ENCODE data around the gene DPP6.

DPP6 gene

DNA sequence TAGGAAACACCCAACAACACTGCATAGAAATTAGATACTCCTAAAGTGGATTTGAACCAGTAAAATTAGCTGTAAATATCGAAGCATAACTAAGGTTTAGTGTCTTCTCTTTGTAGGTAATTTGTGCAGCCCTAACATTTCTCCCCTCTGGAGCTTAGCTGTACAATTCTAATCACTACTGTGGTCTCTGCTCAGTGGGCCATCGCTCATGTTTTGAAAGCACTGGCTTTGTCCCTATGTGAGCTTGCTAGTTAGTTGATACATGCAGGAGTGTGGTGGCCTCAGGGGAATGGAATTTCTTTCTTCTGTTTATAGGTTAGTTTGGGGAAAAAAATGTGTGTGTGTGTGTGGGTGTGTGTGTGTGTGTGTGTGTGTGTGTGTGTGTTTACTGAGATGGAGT lies 373.1 kb downstream of the DPP6 start:
- H3K4me3 ChIP-seq (ENCODE audit: low read depth, low read length) = no peak overlapping the region
- DNase-seq (ENCODE audit: low read depth) = no peak
- TF ChIP-seq, protein P1, sequence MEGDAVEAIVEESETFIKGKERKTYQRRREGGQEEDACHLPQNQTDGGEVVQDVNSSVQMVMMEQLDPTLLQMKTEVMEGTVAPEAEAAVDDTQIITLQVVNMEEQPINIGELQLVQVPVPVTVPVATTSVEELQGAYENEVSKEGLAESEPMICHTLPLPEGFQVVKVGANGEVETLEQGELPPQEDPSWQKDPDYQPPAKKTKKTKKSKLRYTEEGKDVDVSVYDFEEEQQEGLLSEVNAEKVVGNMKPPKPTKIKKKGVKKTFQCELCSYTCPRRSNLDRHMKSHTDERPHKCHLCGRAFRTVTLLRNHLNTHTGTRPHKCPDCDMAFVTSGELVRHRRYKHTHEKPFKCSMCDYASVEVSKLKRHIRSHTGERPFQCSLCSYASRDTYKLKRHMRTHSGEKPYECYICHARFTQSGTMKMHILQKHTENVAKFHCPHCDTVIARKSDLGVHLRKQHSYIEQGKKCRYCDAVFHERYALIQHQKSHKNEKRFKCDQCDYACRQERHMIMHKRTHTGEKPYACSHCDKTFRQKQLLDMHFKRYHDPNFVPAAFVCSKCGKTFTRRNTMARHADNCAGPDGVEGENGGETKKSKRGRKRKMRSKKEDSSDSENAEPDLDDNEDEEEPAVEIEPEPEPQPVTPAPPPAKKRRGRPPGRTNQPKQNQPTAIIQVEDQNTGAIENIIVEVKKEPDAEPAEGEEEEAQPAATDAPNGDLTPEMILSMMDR (IDR thresholded peaks at IDR 0.05; ENCODE audit: control insufficient read depth, extremely low read depth, insufficient read depth) = no peak

GRCh38 chr7:154426778-154427177 lies 374.6 kb downstream of the DPP6 start:
- H3K4me3 ChIP-seq (ENCODE audit: low read depth, low read length) = no peak overlapping the region
- TF ChIP-seq, protein P1 (IDR thresholded peaks at IDR 0.05; ENCODE audit: control insufficient read depth, extremely low read depth, insufficient read depth) = no peak
- no peak for DNase-seq (ENCODE audit: low read depth)

DNA sequence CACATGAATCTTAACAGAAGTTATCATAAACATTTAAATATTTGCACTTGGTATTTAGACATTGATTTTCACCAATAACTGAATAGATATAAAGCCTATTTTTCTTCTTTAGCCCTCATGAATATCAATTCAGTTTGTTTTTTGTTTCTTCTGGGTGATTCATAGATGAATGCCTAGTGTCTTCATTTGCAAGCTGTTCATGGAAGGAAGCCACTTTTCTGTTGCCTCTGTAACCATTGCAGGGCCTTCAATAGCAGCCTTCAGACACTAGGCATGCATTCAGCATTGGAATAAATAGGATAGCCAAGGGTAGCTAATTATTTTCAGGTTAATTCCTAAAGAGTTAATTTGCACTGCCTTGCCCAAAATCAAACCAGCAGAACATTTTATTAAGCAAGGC lies 375.3 kb downstream of the DPP6 start:
- TF ChIP-seq, protein P1 (IDR thresholded peaks at IDR 0.05; ENCODE audit: control insufficient read depth, extremely low read depth, insufficient read depth) = no peak
- DNase-seq (ENCODE audit: low read depth) = no peak

DNA sequence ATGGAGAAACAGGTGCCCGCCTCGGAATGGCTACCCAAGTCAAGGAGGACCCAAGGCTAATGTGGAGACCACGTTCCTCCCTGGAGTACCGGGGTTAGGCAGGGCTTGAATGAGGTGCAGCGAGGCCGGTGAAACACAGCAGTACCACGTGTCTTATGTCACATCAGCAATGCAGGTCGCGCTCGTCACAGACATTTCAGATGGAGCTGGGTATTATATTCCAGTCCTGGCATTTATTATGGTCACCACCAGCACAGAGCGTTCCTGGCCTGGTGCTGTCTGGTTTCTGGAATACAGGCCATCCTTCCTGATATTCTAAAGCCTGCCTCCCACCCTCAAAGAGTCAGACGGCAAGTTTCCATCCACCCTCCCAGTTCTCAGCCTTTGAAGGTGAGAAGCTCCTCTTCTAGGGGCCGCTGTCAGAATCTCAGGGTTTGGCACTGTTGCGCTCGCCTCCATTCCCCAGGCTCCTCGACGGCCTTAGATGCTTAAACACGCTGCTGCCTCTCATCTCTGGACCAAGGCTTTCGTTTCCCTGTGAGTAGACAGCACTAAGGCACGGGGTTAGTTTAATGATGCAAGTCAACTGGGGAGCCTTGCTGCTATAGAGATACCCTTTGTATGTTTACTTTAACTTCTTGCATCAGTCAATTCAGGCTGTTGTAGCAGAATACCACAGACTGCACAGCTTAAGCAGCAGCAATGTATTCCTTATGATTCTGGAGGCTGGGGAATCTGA lies 377.6 kb downstream of the DPP6 start:
- TF ChIP-seq, protein P1 (IDR thresholded peaks at IDR 0.05; ENCODE audit: control insufficient read depth, extremely low read depth, insufficient read depth) = no peak
- H3K4me3 ChIP-seq (ENCODE audit: low read depth, low read length) = no peak overlapping the region
- DNase-seq (ENCODE audit: low read depth) = no peak

More for the DNA sequence above, 375.3 kb downstream of the DPP6 start:
- no peak overlapping the region for H3K4me3 ChIP-seq (ENCODE audit: low read depth, low read length)

- TF ChIP-seq, protein P1 (IDR thresholded peaks at IDR 0.05; ENCODE audit: control insufficient read depth, extremely low read depth, insufficient read depth) = no peak
- H3K4me3 ChIP-seq (ENCODE audit: low read depth, low read length) = no peak overlapping the region
- DNase-seq (ENCODE audit: low read depth) = no peak
Observed at GRCh38 chr7:154430640-154431039, 378.4 kb downstream of the DPP6 start.

GRCh38 chr7:154431045-154431444 lies 378.8 kb downstream of the DPP6 start:
- DNase-seq (ENCODE audit: low read depth) = no peak
- TF ChIP-seq, protein P1 (IDR thresholded peaks at IDR 0.05; ENCODE audit: control insufficient read depth, extremely low read depth, insufficient read depth) = no peak

More at GRCh38 chr7:154431045-154431444, 378.8 kb downstream of the DPP6 start:
- H3K4me3 ChIP-seq (ENCODE audit: low read depth, low read length) = no peak overlapping the region

Data from LNCaP clone FGC (cell line).